H1 (cell line): ENCODE results near the gene ZNF423. TPM values are rescaled to one million over a fixed set of nuclear protein-coding genes. Genes with fewer than 3 reads are reported as not detected.

Experiments used
- ASH2L ChIP-seq: fragments of 200-600, 300-600 bp; sonication (generic); IDR thresholded peaks from one replicate; pipeline ENCODE4 v1.7.1; 2017; ENCODE audit warnings: low read length
- CBX5 ChIP-seq: fragments of 300-800, 300-1000 bp; sonication (generic); IDR thresholded peaks from 2 replicates; pipeline ENCODE4 v1.7.1; 2016; ENCODE audit warnings: antibody characterized with exemption, low read length, low read depth
- CEBPB ChIP-seq: IDR thresholded peaks from 2 replicates; pipeline ENCODE4 v1.6.1; 2012; ENCODE audit warnings: low read depth, low read length
- CTBP2 ChIP-seq: IDR thresholded peaks from 2 replicates; pipeline ENCODE4 v1.7.0; 2011; ENCODE audit warnings: borderline replicate concordance, mild to moderate bottlenecking, moderate library complexity, mixed read lengths, low read length; ENCODE audit not compliant: insufficient read depth, insufficient read length
- EGR1 ChIP-seq: IDR thresholded peaks from 2 replicates; pipeline ENCODE4 v1.6.1; 2011; ENCODE audit warnings: low read depth, low read length, borderline replicate concordance
- EZH2 ChIP-seq: fragments of 200-600 bp; sonication (generic); IDR thresholded peaks from 2 replicates; pipeline ENCODE4 v1.7.1; 2012; ENCODE audit warnings: low read depth, mild to moderate bottlenecking, moderate library complexity, low read length, inconsistent platforms; ENCODE audit not compliant: severe bottlenecking
- JUN ChIP-seq: IDR thresholded peaks from 2 replicates; pipeline ENCODE4 v1.6.1; 2011; ENCODE audit warnings: low read depth, mild to moderate bottlenecking, improper control_type of control experiment, low read length
- RNF2 ChIP-seq: fragments of 200-900, 300-1000 bp; sonication (generic); IDR thresholded peaks from 2 replicates; pipeline ENCODE4 v1.7.1; 2016; ENCODE audit warnings: borderline replicate concordance, low read depth, mild to moderate bottlenecking, antibody characterized with exemption, low read length; ENCODE audit not compliant: poor library complexity, severe bottlenecking; ENCODE audit errors: missing control alignments
- TCF12 ChIP-seq: IDR thresholded peaks from 2 replicates; pipeline ENCODE4 v1.6.1; 2011; ENCODE audit warnings: low read depth, mild to moderate bottlenecking, low read length
- polyA plus RNA-seq, 7 experiments: library from polyadenylated mRNA; depleted of rRNA in 3 of 7; stranded (reverse) in 5 of 7; unstranded in 2 of 7; fragments of >200 nt in 5 of 7; fragments of 200-250 nt in 2 of 7; gene quantifications; 1 replicate in 5 of 7; 2 replicates in 1 of 7; 4 replicates in 1 of 7; pipeline versions ENCODE4 v1.2.1 to v1.2.3, GENCODE V29; 2011 to 2013; ENCODE audit warnings: missing spikeins in 2 of 7, mixed read lengths in 2 of 7
- total RNA-seq: library from RNA; stranded (reverse); fragmentation: NEBNext Ultra II Directional; extraction: Animal tissue kit (Norgen Biotek cat#: 25700); gene quantifications from 2 replicates; pipeline ENCODE4 v1.2.1, GENCODE V29; 2021
- TF ChIP-seq, protein P1 (sequence below): IDR thresholded peaks from 2 replicates; pipeline ENCODE4 v1.6.1; 2012; ENCODE audit warnings: inconsistent platforms

The ZNF423 gene
- total and polyA plus RNA-seq, 2 of the 8 experiments (the other 6 are each of a cell fraction or from before 2014, with no cell fraction given) = 38.2 to 52.3 TPM

DNA sequence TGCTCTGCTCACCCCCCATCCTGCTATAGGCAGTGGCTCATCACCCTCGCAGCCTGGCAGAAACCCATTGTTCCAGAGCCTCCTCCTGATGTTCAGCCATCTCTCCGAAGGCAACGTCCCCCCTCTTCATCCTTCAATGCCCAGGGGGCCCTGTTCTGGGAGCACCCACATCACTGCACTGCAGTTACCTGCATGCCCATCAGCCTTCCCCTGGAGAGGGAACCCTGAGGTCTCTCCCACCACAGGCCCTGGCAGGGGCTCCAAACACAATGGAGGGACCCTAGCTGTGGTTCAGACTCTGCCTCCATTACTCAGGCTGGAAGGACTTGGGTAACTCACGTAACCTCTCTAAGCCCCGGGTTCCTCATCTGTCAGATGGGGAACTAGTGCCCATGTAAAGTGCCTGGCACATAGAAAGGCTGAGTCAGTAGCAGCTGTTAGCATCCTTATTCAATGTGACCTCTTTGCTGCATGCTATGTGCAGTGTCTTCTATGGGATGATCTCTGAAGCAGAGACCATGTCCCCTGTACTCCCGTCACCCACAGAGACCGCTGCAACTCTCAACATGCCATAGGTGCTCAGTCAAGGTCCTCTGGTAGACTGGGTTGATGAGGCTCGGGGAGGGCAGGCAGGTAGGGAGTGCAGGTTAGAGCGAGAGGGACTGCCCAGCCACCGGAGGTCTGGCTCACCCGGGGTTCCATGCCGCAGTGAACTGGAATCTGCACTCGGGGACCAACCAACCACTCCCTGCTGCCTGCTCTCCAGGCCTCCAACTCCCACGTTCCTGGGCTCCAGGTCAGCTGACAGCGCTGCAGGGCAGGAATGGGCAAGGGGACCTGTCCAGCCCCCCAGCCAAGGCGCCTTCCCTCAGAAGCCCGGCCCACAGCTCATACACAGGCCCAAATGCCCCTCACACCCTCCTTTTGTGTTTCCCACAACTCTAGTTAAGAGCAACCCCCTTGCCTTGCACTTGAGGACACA is 233.2 kb downstream of the ZNF423 start (continued):
- no peak for TF ChIP-seq CTBP2
- TF ChIP-seq EZH2 = no peak
- TF ChIP-seq TCF12 = no peak
- TF ChIP-seq CBX5 = no peak
- no peak for TF ChIP-seq RNF2
- TF ChIP-seq CEBPB = no peak
- TF ChIP-seq JUN = no peak
- no peak for TF ChIP-seq EGR1
- TF ChIP-seq, protein P1, sequence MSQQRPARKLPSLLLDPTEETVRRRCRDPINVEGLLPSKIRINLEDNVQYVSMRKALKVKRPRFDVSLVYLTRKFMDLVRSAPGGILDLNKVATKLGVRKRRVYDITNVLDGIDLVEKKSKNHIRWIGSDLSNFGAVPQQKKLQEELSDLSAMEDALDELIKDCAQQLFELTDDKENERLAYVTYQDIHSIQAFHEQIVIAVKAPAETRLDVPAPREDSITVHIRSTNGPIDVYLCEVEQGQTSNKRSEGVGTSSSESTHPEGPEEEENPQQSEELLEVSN = no peak
- no peak for TF ChIP-seq ASH2L
